K562 (cell line): ENCODE results near the gene PRKACG. TPM values are rescaled to one million over a fixed set of nuclear protein-coding genes. Genes with fewer than 3 reads are reported as not detected.

ENCODE experiments used
- ATAC-seq: fragments of 200-7000 bp; cut with Tn5 transposase; 3 replicates; pipeline ENCODE4 v1.9.1; 2020; ENCODE audit warnings: moderate library complexity
- BruUV-seq: library from RNA; stranded (reverse); fragments of 400-500 nt; replicated peaks from 2 replicates; lab custom pipeline; 2021; lab: Mats Ljungman, UMichigan
- CTCF ChIA-PET: fragments of 300-600 bp; formaldehyde crosslinking; extraction: SDS; loops from one replicate; lab custom pipeline; 2021; ENCODE audit warnings: low intra/inter-chr PET ratio; lab: Yijun Ruan, JAX
- POLR2A ChIA-PET: fragments of 300-600, 350-650 bp; sonication (Branson Sonifier 250); formaldehyde crosslinking; extraction: SDS; loops from one replicate; lab custom pipeline; 2021; ENCODE audit warnings: antibody characterized with exemption, inconsistent platforms; lab: Yijun Ruan, JAX
- DNase-seq, 4 experiments: peaks; one replicate each; pipeline versions ENCODE4 v3.0.0 to v3.0.0-alpha.2; 2011 to 2018; ENCODE audit warnings: low spot score in 3 of 4, mixed read lengths in 3 of 4; ENCODE audit errors: extremely low read depth in 1 of 4
- FAIRE-seq: peaks from 2 replicates; lab custom pipeline; 2011; peaks lifted over from hg19 to GRCh38; lab: Jason Lieb, UNC
- H2AFZ ChIP-seq: 2 replicates; pipeline ENCODE4 v1.6.0; 2011; ENCODE audit warnings: low read depth, low read length, control low read depth, inconsistent platforms
- H3K27ac ChIP-seq: fragments of 200-600 bp; 3 replicates; pipeline ENCODE4 v1.8.0; 2011; ENCODE audit warnings: low read depth, mild to moderate bottlenecking, control low read depth, inconsistent platforms, low read length, moderate library complexity, mixed read lengths; ENCODE audit errors: extremely low read depth
- H3K27me3 ChIP-seq, 2 experiments: fragments of 300-600 bp in 1 of 2; 2 replicates in 1 of 2; 3 replicates in 1 of 2; pipeline versions ENCODE4 v1.6.0 to v1.8.0; 2011; ENCODE audit warnings: inconsistent platforms in 2 of 2, low read length in 2 of 2, mild to moderate bottlenecking in 1 of 2, mixed read lengths in 1 of 2, moderate library complexity in 1 of 2; ENCODE audit not compliant: control insufficient read depth in 2 of 2, insufficient read depth in 2 of 2
- H3K36me3 ChIP-seq: fragments of 300-600 bp; 3 replicates; pipeline ENCODE4 v1.8.0; 2011; ENCODE audit warnings: mild to moderate bottlenecking, low read length, inconsistent platforms; ENCODE audit not compliant: control insufficient read depth, insufficient read depth
- H3K4me1 ChIP-seq, 2 experiments: fragments of 200-600 bp in 1 of 2; replicated peaks in 1 of 2; 2 replicates in 1 of 2; 3 replicates in 1 of 2; pipeline versions ENCODE4 v1.5.1 to v1.8.0; 2011; ENCODE audit warnings: inconsistent platforms in 2 of 2, low read length in 2 of 2, mild to moderate bottlenecking in 1 of 2, mixed read lengths in 1 of 2, moderate library complexity in 1 of 2; ENCODE audit not compliant: control insufficient read depth in 2 of 2, insufficient read depth in 2 of 2
- H3K4me2 ChIP-seq: 2 replicates; pipeline ENCODE4 v1.6.1; 2011; ENCODE audit warnings: low read length, control low read depth, inconsistent platforms, mixed read lengths; ENCODE audit not compliant: insufficient read depth
- H3K4me3 ChIP-seq: fragments of 200-600 bp; sonication (generic), shearing (Covaris generic); 2 replicates; pipeline ENCODE4 v1.5.1; 2016; ENCODE audit warnings: control low read depth, inconsistent platforms
- H3K79me2 ChIP-seq: fragments of 200-600 bp; 3 replicates; pipeline ENCODE4 v1.8.0; 2011; ENCODE audit warnings: low read length, inconsistent platforms; ENCODE audit not compliant: control insufficient read depth, insufficient read depth
- H3K9ac ChIP-seq, 2 experiments: 2 replicates each; pipeline versions ENCODE4 v1.6.0 to v1.6.1; 2011; ENCODE audit warnings: low read depth in 2 of 2, low read length in 2 of 2, control low read depth in 1 of 2, inconsistent platforms in 1 of 2, mild to moderate bottlenecking in 1 of 2, mixed read lengths in 1 of 2; ENCODE audit not compliant: insufficient read depth in 1 of 2
- H3K9me1 ChIP-seq: one replicate; pipeline ENCODE4 v1.6.0; 2011; ENCODE audit warnings: inconsistent platforms, mild to moderate bottlenecking, low read length, moderate library complexity; ENCODE audit not compliant: control insufficient read depth, insufficient read depth
- H3K9me3 ChIP-seq: replicated peaks from 2 replicates; pipeline ENCODE4 v1.5.1; 2011; ENCODE audit warnings: low read depth, low read length, inconsistent platforms; ENCODE audit not compliant: control insufficient read depth, insufficient read depth
- H4K20me1 ChIP-seq: replicated peaks from 2 replicates; pipeline ENCODE4 v1.6.1; 2011; ENCODE audit warnings: low read length, inconsistent platforms, mixed read lengths; ENCODE audit not compliant: control insufficient read depth, insufficient read depth
- CBX1 ChIP-seq: sonication (generic); IDR thresholded peaks from 2 replicates; pipeline ENCODE4 v1.6.1; 2016; ENCODE audit warnings: antibody characterized with exemption, low read depth, mild to moderate bottlenecking
- CTBP1 ChIP-seq: fragments of 450-650 bp; IDR thresholded peaks from 2 replicates; pipeline ENCODE4 v1.6.1; 2016; ENCODE audit warnings: borderline replicate concordance
- HDGF ChIP-seq: fragments of 450-650 bp; IDR thresholded peaks from 2 replicates; pipeline ENCODE4 v1.6.1; 2016
- KDM1A ChIP-seq, 2 experiments: fragments of 450-650 bp; IDR thresholded peaks; 2 replicates each; pipeline ENCODE4 v1.6.1; 2016; ENCODE audit warnings: mild to moderate bottlenecking in 2 of 2
- NRF1 ChIP-seq, 2 experiments: fragments of 450-650 bp; IDR thresholded peaks in 1 of 2; conservative IDR thresholded peaks in 1 of 2; 2 replicates each; pipeline ENCODE4 v1.6.1; 2014; ENCODE audit warnings: mild to moderate bottlenecking in 2 of 2
- POLR2AphosphoS5 ChIP-seq: IDR thresholded peaks from 2 replicates; pipeline ENCODE4 v1.6.1; 2011; ENCODE audit warnings: mild to moderate bottlenecking, low read depth, low read length, moderate library complexity; ENCODE audit not compliant: control insufficient read depth, insufficient read depth
- SIN3B ChIP-seq: fragments of 450-650 bp; IDR thresholded peaks from 2 replicates; pipeline ENCODE4 v1.6.1; 2017; ENCODE audit warnings: low read depth, mild to moderate bottlenecking, moderate library complexity
- SMAD4 ChIP-seq: fragments of 250-450 bp; sonication (Bioruptor Pico); conservative IDR thresholded peaks from 2 replicates; pipeline ENCODE4 v1.8.0; 2021; ENCODE audit warnings: inconsistent platforms, mild to moderate bottlenecking, moderate library complexity
- SOX6 ChIP-seq: fragments of 450-650 bp; IDR thresholded peaks from 2 replicates; pipeline ENCODE4 v1.6.1; 2014; ENCODE audit warnings: mild to moderate bottlenecking
- STAT5A ChIP-seq: IDR thresholded peaks from 2 replicates; pipeline ENCODE4 v1.6.1; 2012; ENCODE audit warnings: low read length, inconsistent platforms, borderline replicate concordance
- TCFL5 ChIP-seq: fragments of 250-450 bp; sonication (Bioruptor Pico); conservative IDR thresholded peaks from 2 replicates; pipeline ENCODE4 v1.6.1; 2021; ENCODE audit warnings: mild to moderate bottlenecking, moderate library complexity, matching md5 sums
- ZFX ChIP-seq: sonication (generic); formaldehyde crosslinking; IDR thresholded peaks from 2 replicates; pipeline ENCODE4 v1.8.0; 2022; ENCODE audit warnings: mild to moderate bottlenecking, missing genetic modification reagents, moderate library complexity
- ZSCAN32 ChIP-seq: fragments of 450-650 bp; formaldehyde crosslinking; IDR thresholded peaks from 2 replicates; pipeline ENCODE4 v1.4.0; 2020; ENCODE audit warnings: mild to moderate bottlenecking, moderate library complexity
- WGBS: fragments of 100-300 bp; shearing (Covaris generic); methylation state at CpG from one replicate; pipeline ENCODE4 v1.1.6; 2016; ENCODE audit warnings: low coverage, mixed read lengths; ENCODE audit not compliant: insufficient coverage; ENCODE audit errors: missing lambda C conversion rate; 5-methylcytosine and 5-hydroxymethylcytosine counted together
- in situ Hi-C: fragments of 300-500 bp; cut with MboI; formaldehyde crosslinking; loops from 4 replicates; pipeline ENCODE4 v1.15.0; 2018; ENCODE audit warnings: inconsistent platforms, mixed read lengths
- intact Hi-C: fragments of 100-400 bp; cut with micrococcal nuclease; formaldehyde crosslinking; loops from 2 replicates; pipeline ENCODE4 v1.14.2; 2022
- polyA plus RNA-seq, 8 experiments: library from polyadenylated mRNA; depleted of rRNA in 4 of 8; stranded (reverse) in 5 of 8; unstranded in 3 of 8; fragments of >200 nt; fragmentation: Nextera tagmentation in 2 of 8; fragmentation: Illumina TruSeq in 1 of 8; extraction: Ambion mirVana in 2 of 8; extraction: Trizol in 1 of 8; gene quantifications; 2 replicates each; pipeline versions ENCODE4 v1.2.1 to v1.2.3, GENCODE V29; 2011 to 2014; ENCODE audit warnings: inconsistent platforms in 1 of 8, missing spikeins in 1 of 8
- total RNA-seq, 7 experiments: library from RNA; depleted of rRNA in 6 of 7; stranded (reverse); fragments of >200 nt in 6 of 7; fragmentation: Illumina TruSeq in 2 of 7; extraction: Trizol in 2 of 7; gene quantifications; 2 replicates each; pipeline versions ENCODE4 v1.2.1 to v1.2.3, GENCODE V29; 2011 to 2021; ENCODE audit warnings: low replicate concordance in 1 of 7
- TF ChIP-seq, protein P1 (sequence below), 2 experiments: IDR thresholded peaks; 2 replicates each; pipeline ENCODE4 v1.6.1; 2011; ENCODE audit warnings: borderline replicate concordance in 1 of 2, control low read depth in 1 of 2, low read depth in 1 of 2, low read length in 1 of 2, mild to moderate bottlenecking in 1 of 2, mixed read lengths in 1 of 2, moderate library complexity in 1 of 2; ENCODE audit not compliant: insufficient read depth in 1 of 2, insufficient read length in 1 of 2, poor library complexity in 1 of 2, severe bottlenecking in 1 of 2; ENCODE audit errors: extremely low read depth in 1 of 2
- TF ChIP-seq, protein P2 (sequence below): sonication (generic); formaldehyde crosslinking; IDR thresholded peaks from 2 replicates; pipeline ENCODE4 v1.8.1; 2023; ENCODE audit warnings: mild to moderate bottlenecking, missing genetic modification reagents
- TF ChIP-seq, protein P3 (sequence below): fragments of 250-450 bp; sonication (Bioruptor Pico); IDR thresholded peaks from 2 replicates; pipeline ENCODE4 v1.9.0; 2021; ENCODE audit warnings: mild to moderate bottlenecking

Gene PRKACG
- total and polyA plus RNA-seq, 9 of the 15 experiments (the other 6 are each of a cell fraction or from before 2014, with no cell fraction given) = not detected

DNA sequence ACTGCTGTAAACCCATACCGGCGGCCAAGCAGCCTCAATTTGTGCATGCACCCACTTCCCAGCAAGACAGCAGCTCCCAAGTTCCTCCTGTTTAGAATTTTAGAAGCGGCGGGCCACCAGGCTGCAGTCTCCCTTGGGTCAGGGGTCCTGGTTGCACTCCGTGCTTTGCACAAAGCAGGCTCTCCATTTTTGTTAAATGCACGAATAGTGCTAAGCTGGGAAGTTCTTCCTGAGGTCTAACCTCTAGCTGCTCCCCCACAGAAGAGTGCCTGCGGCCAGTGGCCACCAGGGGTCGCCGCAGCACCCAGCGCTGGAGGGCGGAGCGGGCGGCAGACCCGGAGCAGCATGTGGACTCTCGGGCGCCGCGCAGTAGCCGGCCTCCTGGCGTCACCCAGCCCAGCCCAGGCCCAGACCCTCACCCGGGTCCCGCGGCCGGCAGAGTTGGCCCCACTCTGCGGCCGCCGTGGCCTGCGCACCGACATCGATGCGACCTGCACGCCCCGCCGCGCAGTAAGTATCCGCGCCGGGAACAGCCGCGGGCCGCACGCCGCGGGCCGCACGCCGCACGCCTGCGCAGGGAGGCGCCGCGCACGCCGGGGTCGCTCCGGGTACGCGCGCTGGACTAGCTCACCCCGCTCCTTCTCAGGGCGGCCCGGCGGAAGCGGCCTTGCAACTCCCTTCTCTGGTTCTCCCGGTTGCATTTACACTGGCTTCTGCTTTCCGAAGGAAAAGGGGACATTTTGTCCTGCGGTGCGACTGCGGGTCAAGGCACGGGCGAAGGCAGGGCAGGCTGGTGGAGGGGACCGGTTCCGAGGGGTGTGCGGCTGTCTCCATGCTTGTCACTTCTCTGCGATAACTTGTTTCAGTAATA lies 21.8 kb upstream of the PRKACG start, which contains the start of gene FXN:
TSS of gene FXN (plus strand) at position 315 of the 871 bp plus-strand sequence. CDS start at position 346, 31 bp downstream.
- Histone ChIP-seq H2AFZ (peak within 1 kb of the TSS; percentile 92), H4K20me1 (no peaks in the 10 kb centered on the region), H3K4me3 (peak within 1 kb of the TSS; percentile 84), H3K4me2 (peak within 1 kb of the TSS; percentile 97), H3K27ac (peak within 1 kb of the TSS; percentile 86), H3K4me1 (peaks cover 0 to 3% of the 10 kb centered on the region in 2 experiments; a peak in 3 of 5 replicates), H3K79me2 (peaks cover 47% of the 10 kb centered on the region), H3K9me3 (no peaks in the 10 kb centered on the region), H3K36me3 (peaks cover 12% of the 10 kb centered on the region; the same call in 1 of the 3 replicates), H3K27me3 (no peaks in the 10 kb centered on the region), H3K9ac (peak within 1 kb of the TSS; percentile 86 to 98), H3K9me1 (no peaks in the 10 kb centered on the region)
- DNase-seq = peak; percentile 84 to 85 (median 84)
- CTCF ChIA-PET = interaction anchor here (0.6 to 1.5 kb wide), 5 partner anchors 79 to 513 kb away, joined by 3 to 6 read pairs (median 5); no protein-coding TSS in a partner anchor
- in situ Hi-C loops = loop anchor here (25.0 kb wide), 1 partner anchor 902 kb away; no protein-coding TSS in a partner anchor
- POLR2A ChIA-PET = interaction anchor here (0.6 to 1.8 kb wide), 6 partner anchors 9 to 1030 kb away, joined by 3 to 6 read pairs (median 4); no protein-coding TSS in a partner anchor
- no peak for FAIRE-seq
- intact Hi-C loops = loop anchor here (1.0 kb wide), 1 partner anchor 158 kb away; no protein-coding TSS in a partner anchor
- WGBS = under 1% methylated on average over 37 of the region's 75 CpGs
- no TSS peak for BruUV-seq
- ATAC-seq = peak; percentile 97
- TF ChIP-seq, protein P1, sequence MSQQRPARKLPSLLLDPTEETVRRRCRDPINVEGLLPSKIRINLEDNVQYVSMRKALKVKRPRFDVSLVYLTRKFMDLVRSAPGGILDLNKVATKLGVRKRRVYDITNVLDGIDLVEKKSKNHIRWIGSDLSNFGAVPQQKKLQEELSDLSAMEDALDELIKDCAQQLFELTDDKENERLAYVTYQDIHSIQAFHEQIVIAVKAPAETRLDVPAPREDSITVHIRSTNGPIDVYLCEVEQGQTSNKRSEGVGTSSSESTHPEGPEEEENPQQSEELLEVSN (IDR thresholded peaks at IDR 0.05; ENCODE audit: borderline replicate concordance in 1 of 2, extremely low read depth in 1 of 2, insufficient read depth in 1 of 2, insufficient read length in 1 of 2, low read depth in 1 of 2, low read length in 1 of 2, poor library complexity in 1 of 2, severe bottlenecking in 1 of 2) = peak; percentile 59 to 78
- TF ChIP-seq KDM1A (IDR thresholded peaks at IDR 0.05) (peak; percentile 90 to 95), ZFX (CRISPR knock-in tag) (peak; percentile 88), SOX6 (peak; percentile 55; the same call in 1 of the 2 replicates), SMAD4 (CRISPR knock-in tag) (peak; percentile 34; the same call in 1 of the 2 replicates), HDGF (peak; percentile 90), NRF1 (conservative IDR thresholded peaks at IDR 0.05 in 1 of 2, IDR thresholded peaks at IDR 0.05 in 1 of 2) (peak; percentile 93 to 94), POLR2AphosphoS5 (peak; percentile 29; the same call in 1 of the 2 replicates), CTBP1 (peak; percentile 97), STAT5A (peak; percentile 23; the same call in 1 of the 2 replicates), TCFL5 (CRISPR knock-in tag) (no peak), ZSCAN32 (no peak), CBX1 (peak; percentile 96), SIN3B (no peak; the same call in 1 of the 2 replicates)
- TF ChIP-seq, protein P2, sequence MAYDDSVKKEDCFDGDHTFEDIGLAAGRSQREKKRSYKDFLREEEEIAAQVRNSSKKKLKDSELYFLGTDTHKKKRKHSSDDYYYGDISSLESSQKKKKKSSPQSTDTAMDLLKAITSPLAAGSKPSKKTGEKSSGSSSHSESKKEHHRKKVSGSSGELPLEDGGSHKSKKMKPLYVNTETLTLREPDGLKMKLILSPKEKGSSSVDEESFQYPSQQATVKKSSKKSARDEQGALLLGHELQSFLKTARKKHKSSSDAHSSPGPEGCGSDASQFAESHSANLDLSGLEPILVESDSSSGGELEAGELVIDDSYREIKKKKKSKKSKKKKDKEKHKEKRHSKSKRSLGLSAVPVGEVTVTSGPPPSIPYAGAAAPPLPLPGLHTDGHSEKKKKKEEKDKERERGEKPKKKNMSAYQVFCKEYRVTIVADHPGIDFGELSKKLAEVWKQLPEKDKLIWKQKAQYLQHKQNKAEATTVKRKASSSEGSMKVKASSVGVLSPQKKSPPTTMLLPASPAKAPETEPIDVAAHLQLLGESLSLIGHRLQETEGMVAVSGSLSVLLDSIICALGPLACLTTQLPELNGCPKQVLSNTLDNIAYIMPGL (CRISPR knock-in tag) = peak; percentile 58; the same call in 1 of the 2 replicates
- TF ChIP-seq, protein P3, sequence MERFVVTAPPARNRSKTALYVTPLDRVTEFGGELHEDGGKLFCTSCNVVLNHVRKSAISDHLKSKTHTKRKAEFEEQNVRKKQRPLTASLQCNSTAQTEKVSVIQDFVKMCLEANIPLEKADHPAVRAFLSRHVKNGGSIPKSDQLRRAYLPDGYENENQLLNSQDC (CRISPR knock-in tag) = 0 out of 2 replicates have a peak, but pooled peaks have one; percentile 18
